SKM-1 (cell line): ENCODE measurements around the gene PCOLCE2.

ENCODE experiments used
- DNase-seq: peaks from one replicate; lab custom pipeline; 2025; ENCODE audit not compliant: unreplicated experiment; lab: John Stamatoyannopoulos, UW

The PCOLCE2 gene

GRCh38 chr3:142888481-142889211 is at the start of gene PCOLCE2:
Gene PCOLCE2 (minus strand): TSS chr3:142889083. CDS start chr3:142888896, 187 bp downstream.
- peak; percentile 36 for DNase-seq

GRCh38 chr3:142935963-142936362 is 47.1 kb upstream of the PCOLCE2 start:
- no peak for DNase-seq

- no peak for DNase-seq
These were observed 46.0 kb upstream of the PCOLCE2 start for GRCh38 chr3:142934887-142935269.

GRCh38 chr3:142934128-142934886 is 45.4 kb upstream of the PCOLCE2 start:
- DNase-seq, result no peak

GRCh38 chr3:142931222-142931621 is 42.3 kb upstream of the PCOLCE2 start:
- DNase-seq, result no peak

- no peak for DNase-seq
These were observed 41.6 kb upstream of the PCOLCE2 start for GRCh38 chr3:142930463-142930862.

- no peak for DNase-seq
These were observed 41.0 kb upstream of the PCOLCE2 start for GRCh38 chr3:142929890-142930289.

- peak; percentile 23 for DNase-seq
These were observed 40.2 kb upstream of the PCOLCE2 start for GRCh38 chr3:142929109-142929508.

- DNase-seq, result no peak
These were observed 37.6 kb upstream of the PCOLCE2 start for GRCh38 chr3:142926368-142926944.

- no peak for DNase-seq
These were observed 36.3 kb upstream of the PCOLCE2 start for GRCh38 chr3:142925140-142925539.

GRCh38 chr3:142923694-142924093 is 34.8 kb upstream of the PCOLCE2 start:
- DNase-seq, result no peak

GRCh38 chr3:142916605-142917004 is 27.7 kb upstream of the PCOLCE2 start:
- DNase-seq, result no peak

GRCh38 chr3:142915636-142916035 is 26.8 kb upstream of the PCOLCE2 start:
- DNase-seq, result no peak

- DNase-seq, result no peak
These were observed 25.5 kb upstream of the PCOLCE2 start for GRCh38 chr3:142914286-142914811.

GRCh38 chr3:142913432-142913831 is 24.5 kb upstream of the PCOLCE2 start:
- DNase-seq, result no peak

GRCh38 chr3:142912402-142913172 is 23.7 kb upstream of the PCOLCE2 start:
- DNase-seq, result no peak

GRCh38 chr3:142910280-142910679 is 21.4 kb upstream of the PCOLCE2 start:
- no peak for DNase-seq

- DNase-seq, result no peak
These were observed 20.4 kb upstream of the PCOLCE2 start for GRCh38 chr3:142909282-142909681.

- DNase-seq, result no peak
These were observed 19.1 kb upstream of the PCOLCE2 start for GRCh38 chr3:142907996-142908395.

GRCh38 chr3:142904639-142905436 is 16.0 kb upstream of the PCOLCE2 start:
- peak; percentile 20 for DNase-seq
